Left kidney (tissue), 2 donors: ENCODE results near the gene HPGDS. TPM values are rescaled to one million over a fixed set of nuclear protein-coding genes. Genes with fewer than 3 reads are reported as not detected.

Source experiments
- DNase-seq: peaks from one replicate; pipeline ENCODE4 v3.0.0-alpha.2; 2013
- polyA plus RNA-seq: library from polyadenylated mRNA; unstranded; fragments of 120-200 nt; gene quantifications from one replicate; pipeline ENCODE4 v1.2.1, GENCODE V29; 2013; ENCODE audit not compliant: insufficient read length

The HPGDS gene
- polyA plus RNA-seq, 1 donor = 5.2 TPM

DNA sequence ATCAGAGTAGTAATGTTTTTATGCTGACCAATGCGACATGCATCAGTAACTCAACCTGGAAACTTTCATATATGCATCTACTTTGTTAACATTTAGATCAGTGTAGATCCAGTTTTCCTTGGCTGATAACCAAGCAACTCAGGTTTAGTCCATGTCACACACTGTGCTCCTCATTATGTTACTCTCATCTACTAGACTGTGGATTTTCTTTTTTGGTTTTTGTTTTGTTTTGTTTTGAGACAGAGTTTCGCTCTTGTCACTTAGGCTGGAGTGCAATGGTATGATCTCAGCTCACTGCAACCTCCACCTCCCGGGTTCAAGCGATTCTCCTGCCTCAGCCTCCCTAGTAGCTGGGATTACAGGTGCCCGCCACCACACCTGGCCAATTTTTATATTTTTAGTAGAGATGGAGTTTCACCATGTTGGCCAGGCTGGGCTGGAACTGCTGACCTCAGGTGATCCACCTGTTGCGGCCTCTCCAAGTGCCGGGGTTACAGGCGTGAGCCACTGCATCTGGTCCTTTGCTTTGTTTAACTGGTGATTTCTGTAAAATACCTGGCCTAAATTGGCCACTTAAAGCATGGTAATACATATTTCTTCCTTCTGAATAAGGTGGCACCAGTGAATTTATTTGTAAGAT, 86.4 kb downstream of the HPGDS start:
- no peak for DNase-seq

DNA sequence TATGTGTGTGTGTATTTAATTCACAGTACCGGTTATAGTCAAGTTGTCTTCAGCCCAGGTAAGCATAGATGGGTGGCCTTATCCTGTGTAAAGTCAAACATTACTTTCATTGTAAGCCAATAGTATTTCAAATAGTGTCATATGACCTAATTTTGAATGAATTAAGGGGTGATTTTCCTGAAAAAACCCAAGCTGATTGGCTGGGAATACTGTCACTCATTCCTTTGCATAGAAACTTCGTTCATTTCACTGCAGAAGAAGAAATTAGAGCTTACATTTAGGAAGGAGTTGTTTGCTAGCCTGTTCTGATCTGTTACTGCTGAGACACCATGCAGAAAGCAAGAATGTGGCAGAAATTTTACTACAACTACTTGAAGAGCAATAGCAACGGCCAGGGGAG, 89.6 kb downstream of the HPGDS start:
- DNase-seq = no peak

DNA sequence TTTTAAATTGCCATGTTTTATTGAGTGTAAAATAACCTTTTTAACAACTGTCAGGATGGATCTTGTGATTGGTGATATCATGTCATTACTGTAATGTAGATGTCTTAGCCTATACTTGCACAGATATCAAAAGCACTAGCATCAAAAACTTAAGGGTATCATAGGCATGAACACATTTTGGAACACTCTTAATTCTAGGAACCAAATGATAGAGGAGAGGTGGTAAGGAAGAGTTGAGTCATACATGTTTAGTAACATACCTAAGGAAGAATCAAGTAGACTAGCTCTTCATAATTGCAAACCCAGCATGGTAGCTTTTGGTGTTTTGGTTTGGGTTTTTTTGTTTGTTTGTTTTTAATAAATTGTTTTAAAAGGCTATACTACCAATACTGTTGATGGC, 91.5 kb downstream of the HPGDS start:
- DNase-seq = no peak

Other genes starting within 250 kb of the HPGDS start
- 72.0 TPM for gene SMARCAD1, start 135.0 kb downstream of the HPGDS start, polyA plus RNA-seq
- gene PDLIM5, start 109.1 kb upstream of the HPGDS start, polyA plus RNA-seq = 52.2 TPM